ENCODE results near the gene PLEKHH3.
"Not testable (repeated sequence)": the region's sequence is repeated elsewhere in the genome, so short reads cannot be mapped to it uniquely, and the experiment has no call there.

Gene PLEKHH3

DNA sequence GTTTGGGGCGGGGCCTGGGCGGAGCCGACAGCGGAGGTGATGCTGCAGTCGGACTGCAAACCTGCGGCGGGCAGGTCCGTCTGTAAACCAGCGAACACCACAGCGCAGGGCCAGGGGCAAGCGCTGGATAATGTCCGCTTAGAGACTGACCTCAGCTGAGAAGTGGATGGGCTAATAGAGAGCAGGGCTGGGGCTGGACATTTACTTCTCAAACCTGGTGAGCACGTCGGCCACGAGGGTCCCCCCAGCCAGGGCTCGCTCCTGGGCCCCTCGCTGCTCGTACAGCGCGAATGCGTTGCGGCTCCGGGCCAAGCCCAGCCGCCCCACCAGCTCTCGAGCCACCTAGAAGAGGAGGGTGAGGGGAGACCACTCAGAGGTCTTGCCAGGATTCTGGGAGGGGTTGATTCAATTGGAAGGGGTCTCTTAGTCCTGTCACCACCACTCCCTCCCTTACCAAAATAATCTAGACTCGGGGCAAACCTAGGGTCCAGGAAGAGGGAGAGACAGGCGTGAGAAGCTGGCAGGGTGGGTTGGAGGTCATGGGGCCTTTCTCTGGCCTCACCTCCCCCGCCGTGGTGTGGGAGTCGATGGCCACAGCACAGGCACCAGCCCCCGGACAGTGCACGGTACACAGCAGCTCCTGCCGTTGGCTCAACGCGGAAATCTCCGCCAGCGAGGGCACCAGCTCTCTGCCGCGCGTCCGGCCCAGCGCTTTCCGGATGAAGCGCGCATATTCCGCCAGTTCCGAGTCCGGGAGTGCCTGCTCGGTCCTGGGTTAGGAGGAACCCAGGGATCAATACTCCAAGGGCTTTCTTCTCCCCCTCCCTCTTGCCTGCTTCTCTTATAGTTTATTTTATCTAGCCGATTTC lies 5.8 kb downstream of the PLEKHH3 start:
- no peak for DNase-seq

GRCh38 chr17:42669977-42670788 lies 6.6 kb downstream of the PLEKHH3 start:
- no peak for DNase-seq

GRCh38 chr17:42669705-42669976 lies 7.2 kb downstream of the PLEKHH3 start:
- DNase-seq, result no peak

DNA sequence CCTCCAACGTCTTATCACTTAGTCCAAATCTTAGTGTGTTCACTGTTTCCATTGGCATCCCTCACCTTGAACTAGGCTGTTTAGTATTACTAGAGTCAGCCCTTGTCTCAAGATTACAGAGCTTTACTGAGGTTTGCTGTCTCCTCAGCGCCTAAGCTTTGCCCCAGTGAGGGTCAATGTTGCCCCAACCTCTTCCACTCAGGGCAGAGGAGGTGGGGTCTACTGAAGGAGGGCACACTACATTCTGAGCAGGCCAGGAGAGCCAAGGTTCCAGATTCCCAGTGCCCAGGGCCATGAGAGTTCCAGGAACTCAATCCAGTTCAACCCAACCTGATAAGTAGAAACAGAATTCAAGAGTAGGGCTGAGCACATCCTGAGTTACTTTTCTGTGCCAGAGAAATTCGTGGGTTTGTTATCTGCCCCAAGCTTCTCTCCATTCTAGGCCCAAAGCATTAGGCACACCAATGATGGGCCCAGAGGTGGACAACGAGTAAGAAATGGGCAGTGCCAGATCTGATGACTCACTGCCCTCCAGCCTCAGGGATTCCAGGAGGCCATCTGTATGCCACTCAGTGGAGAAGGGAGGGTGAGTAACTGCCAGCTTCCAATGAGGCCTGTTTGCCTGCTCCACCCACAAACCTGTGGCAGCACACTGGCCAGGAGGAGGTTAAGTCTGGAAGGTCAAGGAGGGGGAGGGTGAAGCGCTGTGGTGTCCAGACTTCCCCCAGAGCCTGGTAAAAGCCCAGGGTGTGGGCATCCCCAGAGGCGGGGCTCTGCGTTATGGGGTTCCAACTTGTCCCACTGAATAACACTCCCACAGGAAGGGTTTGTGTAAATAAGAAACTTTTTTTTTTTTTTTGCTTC lies 9.5 kb downstream of the PLEKHH3 start:
- DNase-seq, result no peak

GRCh38 chr17:42666126-42666525 lies 10.7 kb downstream of the PLEKHH3 start:
- DNase-seq, result not testable (repeated sequence)

- no peak for DNase-seq
Measured at GRCh38 chr17:42665581-42666001, 11.2 kb downstream of the PLEKHH3 start.

- no peak for DNase-seq
Measured at GRCh38 chr17:42660692-42661345, 16.0 kb downstream of the PLEKHH3 start.

DNA sequence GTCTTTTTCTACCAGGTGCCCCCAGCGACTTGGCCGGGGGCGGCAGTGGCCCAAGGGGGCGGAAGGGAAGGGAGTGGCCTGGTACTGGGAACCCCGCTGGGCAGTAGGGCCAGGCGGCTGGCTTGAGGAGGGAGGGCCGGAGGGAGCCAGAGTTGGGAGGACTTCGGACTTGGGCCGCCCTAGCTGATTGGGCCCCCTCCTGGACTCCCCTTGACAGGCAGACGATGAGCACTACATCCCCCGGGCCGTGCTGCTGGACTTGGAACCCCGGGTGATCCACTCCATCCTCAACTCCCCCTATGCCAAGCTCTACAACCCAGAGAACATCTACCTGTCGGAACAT lies 16.9 kb downstream of the PLEKHH3 start:
- not testable (repeated sequence) for DNase-seq

GRCh38 chr17:42659079-42659931 lies 17.5 kb downstream of the PLEKHH3 start, which contains the start of gene TUBG2:
TUBG2 (plus strand) TSS chr17:42659284; CDS start chr17:42659504, 220 bp downstream.
- DNase-seq, result peak; percentile 83

DNA sequence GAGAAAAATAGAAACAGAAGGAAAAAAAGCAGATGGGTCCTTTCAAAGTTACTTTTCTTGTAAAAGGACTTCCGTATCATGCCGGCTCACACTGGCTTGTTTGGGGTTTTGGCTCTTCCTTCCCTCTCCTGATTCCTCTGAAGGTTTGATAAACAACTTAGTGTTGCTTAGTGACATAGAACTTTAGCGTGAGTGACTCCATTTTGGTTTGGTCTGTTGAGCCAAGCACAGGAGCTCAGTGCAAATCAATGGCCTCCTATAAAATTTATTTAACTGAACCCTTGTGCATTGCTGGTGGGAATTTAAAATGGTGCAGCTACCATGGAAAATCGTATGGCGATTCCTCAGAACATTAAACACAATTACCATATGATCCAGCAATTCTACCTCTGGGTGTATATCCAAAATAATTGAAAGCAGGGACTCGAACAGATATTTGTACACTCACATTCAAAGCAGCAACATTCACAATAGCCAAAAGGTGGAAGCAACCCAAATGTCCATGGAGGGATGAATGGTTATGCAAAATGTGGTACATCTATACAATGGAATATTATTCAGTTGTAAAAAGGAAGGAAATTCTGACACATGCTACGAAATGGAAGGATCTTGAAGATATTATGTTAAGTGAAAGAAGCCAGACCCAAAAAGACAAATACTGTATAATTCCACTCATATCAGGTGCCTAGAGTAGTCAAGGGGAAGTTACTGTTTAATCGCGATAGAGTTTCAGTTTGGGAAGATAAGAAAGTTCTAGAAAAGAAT lies 18.8 kb downstream of the PLEKHH3 start:
- DNase-seq, result no peak

DNA sequence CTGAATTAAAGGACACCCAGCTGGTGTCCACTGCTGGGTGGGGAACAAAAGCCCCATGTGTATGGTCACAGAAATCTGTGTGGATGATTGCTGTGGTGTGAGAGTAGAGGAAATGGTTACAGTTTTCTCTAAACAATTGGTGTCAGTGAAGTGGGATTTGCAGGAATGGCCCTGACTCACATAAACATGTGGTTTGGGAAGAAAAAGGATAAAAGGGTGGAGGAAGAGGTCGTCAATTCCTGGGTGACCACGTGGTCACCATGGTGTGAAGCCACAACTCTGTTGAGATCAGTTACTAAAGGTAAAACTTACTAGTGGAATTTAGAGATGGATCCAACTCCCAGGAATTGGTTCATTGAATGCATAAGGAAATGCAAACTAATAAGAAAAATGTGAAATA lies 21.3 kb downstream of the PLEKHH3 start:
- DNase-seq, result no peak

GRCh38 chr17:42653179-42654124 lies 23.3 kb downstream of the PLEKHH3 start:
- no peak for DNase-seq

DNA sequence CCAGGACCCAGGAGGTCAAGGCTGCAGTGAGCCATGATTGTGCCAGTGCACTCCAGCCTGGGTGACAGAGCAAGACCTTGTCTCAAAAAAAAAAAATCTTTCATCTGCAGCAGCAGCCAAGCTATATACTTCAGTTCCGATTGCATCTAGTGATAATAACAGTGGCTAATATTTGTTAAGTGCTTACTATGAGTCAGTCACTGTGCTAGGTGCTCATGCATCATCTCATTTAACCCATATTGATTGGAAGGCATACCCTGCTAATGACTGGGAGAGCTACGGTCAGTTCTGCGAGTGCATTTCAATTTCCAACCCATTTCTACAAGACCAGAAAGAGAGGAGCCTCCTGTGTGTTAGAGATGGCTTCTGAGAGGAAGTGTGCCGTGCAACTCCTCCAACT lies 25.4 kb downstream of the PLEKHH3 start:
- no peak for DNase-seq

DNA sequence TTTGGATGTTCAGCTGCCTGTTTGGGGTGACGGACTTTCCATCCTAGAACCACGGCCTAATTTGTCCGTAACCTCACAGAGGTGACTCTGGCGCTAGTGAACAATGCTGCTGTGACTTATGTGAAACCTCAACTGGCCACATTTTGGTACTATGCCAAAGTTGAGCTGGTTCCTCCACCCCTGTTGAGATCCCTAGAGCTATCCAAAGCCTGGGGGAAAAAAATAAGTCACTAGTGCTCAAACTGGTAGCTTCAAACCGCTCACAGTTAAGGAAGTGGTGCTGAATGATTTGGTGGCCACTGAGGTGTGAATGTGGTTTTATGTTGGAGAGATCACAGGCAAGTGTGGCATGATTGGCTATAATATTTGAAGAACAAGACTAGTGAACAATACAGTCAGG lies 29.0 kb downstream of the PLEKHH3 start:
- no peak for DNase-seq

GRCh38 chr17:42642336-42642735 lies 34.5 kb downstream of the PLEKHH3 start:
- no peak for DNase-seq

DNA sequence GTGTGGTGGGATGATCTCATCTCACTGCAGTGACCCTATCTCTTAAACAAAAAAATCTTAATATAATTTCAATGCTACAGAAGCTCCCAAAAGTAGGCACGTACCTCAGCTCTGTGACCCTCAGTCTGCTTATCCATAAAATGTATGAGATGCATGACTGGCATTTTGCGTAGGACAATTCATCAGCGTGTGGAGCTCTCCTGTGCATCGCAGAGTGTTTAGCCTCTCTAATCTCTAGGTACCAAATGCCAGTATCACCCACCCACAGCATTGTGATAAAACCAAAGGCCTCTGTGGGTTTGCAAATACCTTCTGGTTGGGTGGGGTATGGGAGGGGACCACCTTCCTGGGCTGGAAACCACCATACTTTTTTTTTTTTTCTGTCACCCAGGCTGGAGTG lies 36.7 kb downstream of the PLEKHH3 start:
- no peak for DNase-seq

- DNase-seq, result no peak
Measured at GRCh38 chr17:42639525-42640113, 37.2 kb downstream of the PLEKHH3 start.

DNA sequence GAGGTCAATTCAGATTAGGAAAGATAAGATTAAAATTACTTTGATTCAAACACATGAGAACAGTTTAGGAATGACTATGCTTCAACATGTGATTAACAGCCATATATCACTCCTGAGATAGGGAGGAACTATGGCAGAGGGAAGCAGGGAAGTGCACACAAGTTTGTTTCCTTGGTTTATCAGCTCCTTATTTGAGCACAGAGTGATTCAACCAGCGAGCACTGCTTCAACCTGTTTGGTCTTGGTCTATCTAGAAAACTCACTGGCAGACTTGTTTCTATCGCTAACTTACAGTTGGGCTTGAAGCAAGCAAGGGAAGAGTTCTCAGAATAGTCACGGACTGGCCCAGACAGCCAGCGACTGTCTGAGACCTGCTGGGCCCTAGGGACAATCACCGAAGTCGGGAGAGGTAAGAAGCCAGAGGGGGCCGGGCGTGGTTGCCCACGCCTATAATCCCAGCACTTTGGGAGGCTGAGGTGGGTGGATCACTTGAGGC lies 43.8 kb downstream of the PLEKHH3 start:
- DNase-seq, result no peak

GRCh38 chr17:42629411-42630009 lies 47.3 kb downstream of the PLEKHH3 start:
- no peak for DNase-seq

All from NCI-H1694 (cell line).